Measurements from ENCODE around the gene FOXP1. TPM values are rescaled to one million over a fixed set of nuclear protein-coding genes. Genes with fewer than 3 reads are reported as not detected.

The FOXP1 gene
- total and polyA plus RNA-seq, 2 donors from 2014 or later = 6.7 to 87.2 TPM

DNA sequence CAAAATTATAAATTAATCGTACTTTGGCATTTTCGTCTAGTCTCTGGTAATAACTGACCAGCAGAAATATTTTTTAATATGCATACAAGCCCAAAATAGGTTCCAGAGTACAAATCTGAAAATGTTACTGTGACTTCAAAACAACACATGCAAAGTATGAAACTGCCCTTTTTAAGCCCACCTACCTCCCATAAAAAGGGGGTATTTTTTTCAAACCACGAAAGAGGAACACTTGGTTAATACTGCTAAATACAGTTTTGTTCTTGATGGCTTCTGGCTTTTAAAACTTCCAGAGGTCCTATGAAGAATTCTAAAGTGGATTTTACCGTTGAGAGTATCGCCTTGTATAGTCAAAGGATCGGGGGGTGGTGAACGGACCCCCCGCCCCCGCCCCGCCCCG is 610.7 kb downstream of the FOXP1 start:
- no peak overlapping the region for H3K27ac ChIP-seq (ENCODE audit: low read depth in 2 of 2, low read length in 2 of 2)
- H3K27me3 ChIP-seq (ENCODE audit: control insufficient read depth, insufficient read depth, low read length) = no peaks in the 10 kb centered on the region
- H3K9ac ChIP-seq (ENCODE audit: low read length in 3 of 3) = no peak overlapping the region
- DNase-seq (no peak), FAIRE-seq (no peak)
- TF ChIP-seq, protein P1, sequence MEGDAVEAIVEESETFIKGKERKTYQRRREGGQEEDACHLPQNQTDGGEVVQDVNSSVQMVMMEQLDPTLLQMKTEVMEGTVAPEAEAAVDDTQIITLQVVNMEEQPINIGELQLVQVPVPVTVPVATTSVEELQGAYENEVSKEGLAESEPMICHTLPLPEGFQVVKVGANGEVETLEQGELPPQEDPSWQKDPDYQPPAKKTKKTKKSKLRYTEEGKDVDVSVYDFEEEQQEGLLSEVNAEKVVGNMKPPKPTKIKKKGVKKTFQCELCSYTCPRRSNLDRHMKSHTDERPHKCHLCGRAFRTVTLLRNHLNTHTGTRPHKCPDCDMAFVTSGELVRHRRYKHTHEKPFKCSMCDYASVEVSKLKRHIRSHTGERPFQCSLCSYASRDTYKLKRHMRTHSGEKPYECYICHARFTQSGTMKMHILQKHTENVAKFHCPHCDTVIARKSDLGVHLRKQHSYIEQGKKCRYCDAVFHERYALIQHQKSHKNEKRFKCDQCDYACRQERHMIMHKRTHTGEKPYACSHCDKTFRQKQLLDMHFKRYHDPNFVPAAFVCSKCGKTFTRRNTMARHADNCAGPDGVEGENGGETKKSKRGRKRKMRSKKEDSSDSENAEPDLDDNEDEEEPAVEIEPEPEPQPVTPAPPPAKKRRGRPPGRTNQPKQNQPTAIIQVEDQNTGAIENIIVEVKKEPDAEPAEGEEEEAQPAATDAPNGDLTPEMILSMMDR (IDR thresholded peaks at IDR 0.05; ENCODE audit: borderline replicate concordance, extremely low read depth, insufficient read depth) = no peak
- H3K36me3 ChIP-seq (ENCODE audit: control insufficient read depth in 2 of 3, insufficient read depth in 3 of 3, low read length in 3 of 3) = peaks cover 4 to 21% (median 9%) of the 10 kb centered on the region in 3 donors
- intact Hi-C loops (cut with DNase I) = no loop called here
- no peaks in the 10 kb centered on the region for H3K9me3 ChIP-seq (ENCODE audit: control insufficient read depth in 2 of 3, insufficient read depth in 1 of 3, low read length in 3 of 3)
- no peak overlapping the region for H3K4me3 ChIP-seq (ENCODE audit: low read length in 3 of 3)
- H3K4me1 ChIP-seq (ENCODE audit: control insufficient read depth in 2 of 3, insufficient read depth in 2 of 3, low read depth in 1 of 3, low read length in 3 of 3) = peaks cover 0 to 2% (median 0%) of the 10 kb centered on the region in 3 donors

DNA sequence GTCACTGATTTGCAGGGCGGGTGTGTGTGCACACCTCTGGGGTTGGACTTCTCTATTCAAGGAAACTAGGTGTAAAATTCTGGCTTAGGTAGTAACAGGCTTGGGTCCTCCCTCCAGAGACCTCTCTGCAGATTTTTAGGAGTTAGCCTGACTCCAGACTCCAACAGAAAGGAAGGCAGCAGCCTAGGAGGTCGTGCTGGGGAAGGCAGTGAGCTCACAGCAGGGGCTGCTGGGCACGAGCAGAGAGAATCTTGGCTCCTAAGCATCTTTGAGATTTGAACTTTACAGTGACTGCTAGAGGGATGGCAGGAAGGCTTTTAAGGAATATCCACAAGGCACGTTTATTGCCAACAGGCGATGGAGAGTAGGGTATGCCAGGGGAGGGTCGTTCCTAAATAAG is 612.6 kb downstream of the FOXP1 start:
- Histone ChIP-seq H3K36me3 (ENCODE audit: control insufficient read depth in 2 of 3, insufficient read depth in 3 of 3, low read length in 3 of 3) (peaks cover 0 to 12% (median 5%) of the 10 kb centered on the region in 3 donors), H3K27ac (ENCODE audit: low read depth in 2 of 2, low read length in 2 of 2) (no peak overlapping the region), H3K9ac (ENCODE audit: low read length in 3 of 3) (no peak overlapping the region), H3K9me3 (ENCODE audit: control insufficient read depth in 2 of 3, insufficient read depth in 1 of 3, low read length in 3 of 3) (no peaks in the 10 kb centered on the region), H3K4me3 (ENCODE audit: low read length in 3 of 3) (no peak overlapping the region), H3K4me1 (ENCODE audit: control insufficient read depth in 2 of 3, insufficient read depth in 2 of 3, low read depth in 1 of 3, low read length in 3 of 3) (peaks cover 0 to 2% (median 0%) of the 10 kb centered on the region in 3 donors), H3K27me3 (ENCODE audit: control insufficient read depth, insufficient read depth, low read length) (no peaks in the 10 kb centered on the region)
- intact Hi-C loops (cut with DNase I) = no loop called here
- TF ChIP-seq, protein P1 (IDR thresholded peaks at IDR 0.05; ENCODE audit: borderline replicate concordance, extremely low read depth, insufficient read depth) = no peak
- DNase-seq = no peak
- FAIRE-seq = no peak

DNA sequence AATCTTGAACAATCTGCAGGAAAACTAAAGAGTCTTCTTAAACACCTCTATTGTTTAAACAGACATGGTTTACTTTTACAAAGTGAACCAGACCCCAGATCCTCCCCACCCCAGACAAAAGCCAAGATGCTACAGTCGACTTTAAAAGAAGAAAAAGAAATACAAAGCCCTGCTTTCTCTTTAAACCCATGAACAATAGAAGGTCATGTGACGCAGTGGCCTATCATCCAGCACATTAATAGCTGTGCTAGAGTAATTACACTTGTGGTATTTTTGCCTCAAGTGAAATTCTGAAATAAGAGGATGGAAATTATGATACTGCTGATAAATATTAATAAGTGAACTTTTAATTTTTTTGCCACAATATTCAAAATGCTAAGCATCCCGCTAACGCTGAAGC is 613.4 kb downstream of the FOXP1 start:
- FAIRE-seq (no peak), DNase-seq (no peak)
- Histone ChIP-seq H3K9me3 (ENCODE audit: control insufficient read depth in 2 of 3, insufficient read depth in 1 of 3, low read length in 3 of 3) (no peaks in the 10 kb centered on the region), H3K4me1 (ENCODE audit: control insufficient read depth in 2 of 3, insufficient read depth in 2 of 3, low read depth in 1 of 3, low read length in 3 of 3) (peaks cover 0 to 2% (median 0%) of the 10 kb centered on the region in 3 donors), H3K27ac (ENCODE audit: low read depth in 2 of 2, low read length in 2 of 2) (no peak overlapping the region), H3K36me3 (ENCODE audit: control insufficient read depth in 2 of 3, insufficient read depth in 3 of 3, low read length in 3 of 3) (peaks cover 0 to 10% (median 8%) of the 10 kb centered on the region in 3 donors), H3K27me3 (ENCODE audit: control insufficient read depth, insufficient read depth, low read length) (no peaks in the 10 kb centered on the region), H3K9ac (ENCODE audit: low read length in 3 of 3) (no peak overlapping the region), H3K4me3 (ENCODE audit: low read length in 3 of 3) (no peak overlapping the region)
- intact Hi-C loops (cut with DNase I) = no loop called here
- TF ChIP-seq, protein P1 (IDR thresholded peaks at IDR 0.05; ENCODE audit: borderline replicate concordance, extremely low read depth, insufficient read depth) = no peak
